ENCODE results near the gene PGLYRP3. TPM values are rescaled to one million over a fixed set of nuclear protein-coding genes. Genes with fewer than 3 reads are reported as not detected.

PGLYRP3 gene
- total RNA-seq, 2 experiments from 2014 or later, result not detected

- Mint-ChIP-seq H3K27ac (no peak overlapping the region), H3K4me1 (ENCODE audit: low read depth) (peaks cover 24% of the 10 kb centered on the region), H3K9me3 (no peaks in the 10 kb centered on the region), H3K4me3 (no peak overlapping the region), H3K36me3 (ENCODE audit: low read depth) (no peaks in the 10 kb centered on the region), H3K27me3 (no peaks in the 10 kb centered on the region)
- no peak overlapping the region for H3K27ac ChIP-seq (ENCODE audit: low read depth in 1 of 2, low read length in 2 of 2)
- H3K9me3 ChIP-seq (ENCODE audit: control insufficient read depth in 1 of 2, insufficient read depth in 1 of 2, low read length in 2 of 2), result no peaks in the 10 kb centered on the region
- POLR2A ChIA-PET, result no interaction called here
- TF ChIP-seq, protein P1, sequence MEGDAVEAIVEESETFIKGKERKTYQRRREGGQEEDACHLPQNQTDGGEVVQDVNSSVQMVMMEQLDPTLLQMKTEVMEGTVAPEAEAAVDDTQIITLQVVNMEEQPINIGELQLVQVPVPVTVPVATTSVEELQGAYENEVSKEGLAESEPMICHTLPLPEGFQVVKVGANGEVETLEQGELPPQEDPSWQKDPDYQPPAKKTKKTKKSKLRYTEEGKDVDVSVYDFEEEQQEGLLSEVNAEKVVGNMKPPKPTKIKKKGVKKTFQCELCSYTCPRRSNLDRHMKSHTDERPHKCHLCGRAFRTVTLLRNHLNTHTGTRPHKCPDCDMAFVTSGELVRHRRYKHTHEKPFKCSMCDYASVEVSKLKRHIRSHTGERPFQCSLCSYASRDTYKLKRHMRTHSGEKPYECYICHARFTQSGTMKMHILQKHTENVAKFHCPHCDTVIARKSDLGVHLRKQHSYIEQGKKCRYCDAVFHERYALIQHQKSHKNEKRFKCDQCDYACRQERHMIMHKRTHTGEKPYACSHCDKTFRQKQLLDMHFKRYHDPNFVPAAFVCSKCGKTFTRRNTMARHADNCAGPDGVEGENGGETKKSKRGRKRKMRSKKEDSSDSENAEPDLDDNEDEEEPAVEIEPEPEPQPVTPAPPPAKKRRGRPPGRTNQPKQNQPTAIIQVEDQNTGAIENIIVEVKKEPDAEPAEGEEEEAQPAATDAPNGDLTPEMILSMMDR (IDR thresholded peaks at IDR 0.05), result no peak
- intact Hi-C loops (cut with DNase I, micrococcal nuclease), result loop anchor here in 1 of 2 experiments (10.0 kb wide), 1 partner anchor 386 kb away; no protein-coding TSS in a partner anchor
- peaks cover 22% of the 10 kb centered on the region for H3K4me1 ChIP-seq (ENCODE audit: insufficient read depth, low read length)
- peak overlapping the region; percentile 33 for H3K4me3 ChIP-seq (ENCODE audit: low read length)
- H3K27me3 ChIP-seq (ENCODE audit: control insufficient read depth in 1 of 2, insufficient read depth in 2 of 2, low read length in 2 of 2), result no peaks in the 10 kb centered on the region
- CTCF ChIA-PET, result no interaction called here
- ATAC-seq (ENCODE audit: poor library complexity) (no peak), DNase-seq (no peak)
- no peaks in the 10 kb centered on the region for H3K36me3 ChIP-seq (ENCODE audit: insufficient read depth, low read length)
Observed at GRCh38 chr1:153358691-153358975, 45.9 kb upstream of the PGLYRP3 start.

- H3K4me3 ChIP-seq (ENCODE audit: low read length), result peak within 1 kb of the TSS; percentile 33
- no peaks in the 10 kb centered on the region for H3K9me3 Mint-ChIP-seq
- intact Hi-C loops (cut with DNase I, micrococcal nuclease), result loop anchor here in 1 of 2 experiments (10.0 kb wide), 1 partner anchor 387 kb away; no protein-coding TSS in a partner anchor
- no peaks in the 10 kb centered on the region for H3K9me3 ChIP-seq (ENCODE audit: control insufficient read depth in 1 of 2, insufficient read depth in 1 of 2, low read length in 2 of 2)
- ATAC-seq (ENCODE audit: poor library complexity) (no peak), DNase-seq (no peak)
- H3K4me1 Mint-ChIP-seq (ENCODE audit: low read depth), result peaks cover 24% of the 10 kb centered on the region
- CTCF ChIA-PET, result no interaction called here
- H3K4me3 Mint-ChIP-seq, result peak within 1 kb of the TSS; percentile 45
- H3K27me3 Mint-ChIP-seq, result no peaks in the 10 kb centered on the region
- POLR2A ChIA-PET, result interaction anchor here (1.2 kb wide), 1 partner anchor 16 kb away, joined by 3 read pairs; no protein-coding TSS in a partner anchor
- H3K36me3 ChIP-seq (ENCODE audit: insufficient read depth, low read length), result no peaks in the 10 kb centered on the region
- no peaks in the 10 kb centered on the region for H3K36me3 Mint-ChIP-seq (ENCODE audit: low read depth)
- peaks cover 22% of the 10 kb centered on the region for H3K4me1 ChIP-seq (ENCODE audit: insufficient read depth, low read length)
- peak within 1 kb of the TSS in 1 of 2 donors; percentile 22 for H3K27ac ChIP-seq (ENCODE audit: low read depth in 1 of 2, low read length in 2 of 2)
- H3K27ac Mint-ChIP-seq, result no peak within 1 kb of the TSS
- TF ChIP-seq, protein P1 (IDR thresholded peaks at IDR 0.05), result no peak
- H3K27me3 ChIP-seq (ENCODE audit: control insufficient read depth in 1 of 2, insufficient read depth in 2 of 2, low read length in 2 of 2), result no peaks in the 10 kb centered on the region
Observed at GRCh38 chr1:153357853-153358690, 45.3 kb upstream of the PGLYRP3 start, which contains the start of gene S100A9. Gene S100A9, plus strand, starts transcription at chr1:153357854. Its CDS starts 430 bp downstream, at chr1:153358284.

DNA sequence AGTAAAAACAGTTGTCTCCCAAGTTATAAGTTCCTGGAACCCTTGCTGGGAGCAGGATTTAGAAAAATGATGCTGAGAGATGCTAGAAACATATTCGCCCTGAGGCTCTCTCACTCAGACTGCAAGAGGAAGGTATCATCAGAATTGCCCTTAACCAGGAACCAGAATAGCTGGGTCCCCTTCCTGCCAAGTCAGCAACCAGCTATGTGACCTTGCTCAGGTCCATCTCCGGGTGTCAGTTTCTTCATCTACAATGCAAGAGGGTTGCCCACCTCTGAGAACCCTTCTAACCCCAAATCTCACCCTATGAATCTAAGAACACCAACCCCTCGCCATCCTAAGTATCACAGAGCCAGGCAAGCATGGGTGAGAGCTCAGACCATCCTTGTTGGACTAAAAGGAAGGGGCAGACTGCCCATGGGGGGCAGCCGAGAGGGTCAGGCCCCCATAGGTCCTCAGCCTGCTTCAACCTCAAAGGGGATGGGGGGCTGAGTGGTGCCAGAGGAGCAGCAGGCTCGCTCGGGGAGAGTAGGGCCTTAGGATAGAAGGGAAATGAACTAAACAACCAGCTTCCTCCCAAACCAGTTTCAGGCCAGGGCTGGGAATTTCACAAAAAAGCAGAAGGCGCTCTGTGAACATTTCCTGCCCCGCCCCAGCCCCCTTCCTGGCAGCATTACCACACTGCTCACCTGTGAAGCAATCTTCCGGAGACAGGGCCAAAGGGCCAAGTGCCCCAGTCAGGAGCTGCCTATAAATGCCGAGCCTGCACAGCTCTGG, 44.5 kb upstream of the PGLYRP3 start:
- ATAC-seq (ENCODE audit: poor library complexity) (no peak), DNase-seq (peak in 4 of 14 experiments; percentile 29 to 55 (median 44))
- Histone ChIP-seq H3K27me3 (ENCODE audit: control insufficient read depth in 1 of 2, insufficient read depth in 2 of 2, low read length in 2 of 2) (no peaks in the 10 kb centered on the region), H3K4me1 (ENCODE audit: insufficient read depth, low read length) (peaks cover 22% of the 10 kb centered on the region), H3K36me3 (ENCODE audit: insufficient read depth, low read length) (no peaks in the 10 kb centered on the region), H3K27ac (ENCODE audit: low read depth in 1 of 2, low read length in 2 of 2) (peak overlapping the region in 1 of 2 donors; percentile 22), H3K4me3 (ENCODE audit: low read length) (peak overlapping the region; percentile 33), H3K9me3 (ENCODE audit: control insufficient read depth in 1 of 2, insufficient read depth in 1 of 2, low read length in 2 of 2) (no peaks in the 10 kb centered on the region)
- Mint-ChIP-seq H3K27me3 (no peaks in the 10 kb centered on the region), H3K36me3 (ENCODE audit: low read depth) (no peaks in the 10 kb centered on the region), H3K4me1 (ENCODE audit: low read depth) (peaks cover 24% of the 10 kb centered on the region), H3K9me3 (no peaks in the 10 kb centered on the region), H3K4me3 (peak overlapping the region; percentile 45), H3K27ac (no peak overlapping the region)
- TF ChIP-seq, protein P1 (IDR thresholded peaks at IDR 0.05), result no peak
- ChIA-PET POLR2A (interaction anchor here (1.2 kb wide), 1 partner anchor 15 kb away, joined by 3 read pairs; no protein-coding TSS in a partner anchor), CTCF (no interaction called here)
- intact Hi-C loops (cut with DNase I, micrococcal nuclease), result loop anchor here in 1 of 2 experiments (10.0 kb wide), 1 partner anchor 388 kb away; no protein-coding TSS in a partner anchor

Measured in CD4-positive, alpha-beta T cell (primary cell).